Left forelimb (tissue), 1 donor: ENCODE measurements around the gene REV1.
"Not testable (repeated sequence)": the region's sequence is repeated elsewhere in the genome, so short reads cannot be mapped to it uniquely, and the experiment has no call there.

ENCODE experiments used
- DNase-seq: peaks from one replicate; pipeline ENCODE4 v3.0.0-alpha.2; 2018; ENCODE audit warnings: low spot score

The REV1 gene

GRCh38 chr2:99403084-99403483 lies 86.7 kb downstream of the REV1 start:
- no peak for DNase-seq

- no peak for DNase-seq
Measured at GRCh38 chr2:99401841-99402240, 88.0 kb downstream of the REV1 start.

- DNase-seq: no peak
Measured at GRCh38 chr2:99399795-99400194, 90.0 kb downstream of the REV1 start.

- no peak for DNase-seq
Measured at GRCh38 chr2:99399063-99399462, 90.8 kb downstream of the REV1 start.

- no peak for DNase-seq
Measured at GRCh38 chr2:99398303-99398702, 91.5 kb downstream of the REV1 start.

- no peak for DNase-seq
Measured at GRCh38 chr2:99397266-99397920, 92.4 kb downstream of the REV1 start.

GRCh38 chr2:99395589-99396130 lies 94.2 kb downstream of the REV1 start:
- DNase-seq: no peak

- no peak for DNase-seq
Measured at GRCh38 chr2:99389946-99390345, 99.9 kb downstream of the REV1 start.

GRCh38 chr2:99389371-99389770 lies 100.4 kb downstream of the REV1 start:
- no peak for DNase-seq

- no peak for DNase-seq
Measured at GRCh38 chr2:99388892-99389291, 100.9 kb downstream of the REV1 start.

- DNase-seq: no peak
Measured at GRCh38 chr2:99386011-99386410, 103.8 kb downstream of the REV1 start.

- no peak for DNase-seq
Measured at GRCh38 chr2:99382143-99382542, 107.7 kb downstream of the REV1 start.

GRCh38 chr2:99380376-99381010 lies 109.3 kb downstream of the REV1 start:
- DNase-seq: no peak

GRCh38 chr2:99377879-99378278 lies 111.9 kb downstream of the REV1 start:
- DNase-seq: no peak

GRCh38 chr2:99376254-99376864 lies 113.5 kb downstream of the REV1 start:
- DNase-seq: no peak

GRCh38 chr2:99374747-99375146 lies 115.1 kb downstream of the REV1 start:
- no peak for DNase-seq

GRCh38 chr2:99373144-99373543 lies 116.7 kb downstream of the REV1 start:
- no peak for DNase-seq

GRCh38 chr2:99368854-99369253 lies 121.0 kb downstream of the REV1 start:
- DNase-seq: not testable (repeated sequence)

- DNase-seq: no peak
Measured at GRCh38 chr2:99365661-99366060, 124.2 kb downstream of the REV1 start.

GRCh38 chr2:99356853-99357252 lies 133.0 kb downstream of the REV1 start:
- no peak for DNase-seq

GRCh38 chr2:99354825-99355224 lies 135.0 kb downstream of the REV1 start:
- not testable (repeated sequence) for DNase-seq

- no peak for DNase-seq
Measured at GRCh38 chr2:99354070-99354469, 135.7 kb downstream of the REV1 start.
